Pons (tissue), 1 donor: ENCODE results near the gene SIX6.
"Not testable (repeated sequence)": the region's sequence is repeated elsewhere in the genome, so short reads cannot be mapped to it uniquely, and the experiment has no call there.

Source experiments
- DNase-seq: peaks from one replicate; pipeline ENCODE4 v3.0.0-alpha.2; 2016; ENCODE audit warnings: low spot score

Gene SIX6

GRCh38 chr14:60508707-60509437, at the start of gene SIX6:
SIX6 (plus strand) TSS chr14:60509146; CDS start chr14:60509399, 253 bp downstream.
- DNase-seq: no peak

- DNase-seq: not testable (repeated sequence)
Measured at GRCh38 chr14:60480248-60480647, 28.7 kb upstream of the SIX6 start.

GRCh38 chr14:60482743-60483142, 26.2 kb upstream of the SIX6 start:
- no peak for DNase-seq

GRCh38 chr14:60485057-60485597, 23.8 kb upstream of the SIX6 start:
- DNase-seq: no peak

GRCh38 chr14:60485598-60486251, 23.2 kb upstream of the SIX6 start, which contains the start of gene C14orf39:
C14orf39 (minus strand) TSS chr14:60486063; CDS start chr14:60485078, 985 bp downstream.
- no peak for DNase-seq

- DNase-seq: no peak
Measured at GRCh38 chr14:60487211-60487610, 21.7 kb upstream of the SIX6 start.

- DNase-seq: no peak
Measured at GRCh38 chr14:60488175-60488574, 20.8 kb upstream of the SIX6 start.

GRCh38 chr14:60490270-60490669, 18.7 kb upstream of the SIX6 start:
- DNase-seq: no peak

- no peak for DNase-seq
Measured at GRCh38 chr14:60495946-60496345, 13.0 kb upstream of the SIX6 start.

GRCh38 chr14:60502541-60502940, 6.4 kb upstream of the SIX6 start:
- no peak for DNase-seq

- no peak for DNase-seq
Measured at GRCh38 chr14:60505448-60505847, 3.5 kb upstream of the SIX6 start.

- DNase-seq: no peak
Measured at GRCh38 chr14:60506010-60506409, 2.9 kb upstream of the SIX6 start.

GRCh38 chr14:60506462-60506984, 2.4 kb upstream of the SIX6 start:
- DNase-seq: no peak

- no peak for DNase-seq
Measured at GRCh38 chr14:60506985-60507829, 1.7 kb upstream of the SIX6 start.

- DNase-seq: no peak
Measured at GRCh38 chr14:60508363-60508706, 611 bp upstream of the SIX6 start.

- no peak for DNase-seq
Measured at GRCh38 chr14:60509438-60510253, 700 bp downstream of the SIX6 start.

- no peak for DNase-seq
Measured at GRCh38 chr14:60510254-60510950, 1.5 kb downstream of the SIX6 start.

- no peak for DNase-seq
Measured at GRCh38 chr14:60510951-60511599, 2.1 kb downstream of the SIX6 start.

- no peak for DNase-seq
Measured at GRCh38 chr14:60512126-60512525, 3.2 kb downstream of the SIX6 start.

- DNase-seq: no peak
Measured at GRCh38 chr14:60512973-60513571, 4.1 kb downstream of the SIX6 start.
